ENCODE measurements around the gene HEMGN. TPM values are rescaled to one million over a fixed set of nuclear protein-coding genes. Genes with fewer than 3 reads are reported as not detected.
"Not testable (repeated sequence)": the region's sequence is repeated elsewhere in the genome, so short reads cannot be mapped to it uniquely, and the experiment has no call there.

Gene HEMGN
- total RNA-seq, 4 donors from 2014 or later: 0.22 to 0.27 TPM; not detected in 2

GRCh38 chr9:97963232-97963631, 25.3 kb upstream of the HEMGN start:
- TF ChIP-seq POLR2A (IDR thresholded peaks at IDR 0.05) (no peak), CTCF (IDR thresholded peaks at IDR 0.05) (no peak)
- H3K4me3 ChIP-seq (replicated peaks in 1 of 3): no peak overlapping the region
- no peaks in the 10 kb centered on the region for H3K9me3 ChIP-seq
- DNase-seq: no peak
- intact Hi-C loops (cut with DNase I): no loop called here
- no peaks in the 10 kb centered on the region for H3K27me3 ChIP-seq
- WGBS, 2 donors: 77 to 81% methylated on average over 2 of the region's 2 CpGs
- H3K4me1 ChIP-seq: no peaks in the 10 kb centered on the region
- no peaks in the 10 kb centered on the region for H3K36me3 ChIP-seq
- H3K27ac ChIP-seq: no peak overlapping the region

- Histone ChIP-seq H3K4me1 (no peaks in the 10 kb centered on the region), H3K36me3 (no peaks in the 10 kb centered on the region), H3K4me3 (replicated peaks in 1 of 3) (no peak overlapping the region), H3K27me3 (no peaks in the 10 kb centered on the region), H3K27ac (no peak overlapping the region), H3K9me3 (no peaks in the 10 kb centered on the region)
- intact Hi-C loops (cut with DNase I): no loop called here
- TF ChIP-seq CTCF (IDR thresholded peaks at IDR 0.05) (no peak), POLR2A (IDR thresholded peaks at IDR 0.05) (no peak)
- no peak for DNase-seq
- WGBS, 2 donors: 75 to 83% methylated on average over 5 of the region's 5 CpGs
These were observed 24.6 kb upstream of the HEMGN start for GRCh38 chr9:97962575-97962974.

GRCh38 chr9:97962136-97962535, 24.2 kb upstream of the HEMGN start:
- no peak overlapping the region for H3K27ac ChIP-seq
- intact Hi-C loops (cut with DNase I): no loop called here
- no peak overlapping the region for H3K4me3 ChIP-seq (replicated peaks in 1 of 3)
- TF ChIP-seq CTCF (IDR thresholded peaks at IDR 0.05) (no peak), POLR2A (IDR thresholded peaks at IDR 0.05) (no peak)
- DNase-seq: no peak
- no peaks in the 10 kb centered on the region for H3K36me3 ChIP-seq
- no peaks in the 10 kb centered on the region for H3K9me3 ChIP-seq
- WGBS, 2 donors: 74 to 81% methylated on average over 4 of the region's 4 CpGs
- no peaks in the 10 kb centered on the region for H3K27me3 ChIP-seq
- H3K4me1 ChIP-seq: no peaks in the 10 kb centered on the region

GRCh38 chr9:97961361-97961760, 23.4 kb upstream of the HEMGN start:
- H3K36me3 ChIP-seq: no peaks in the 10 kb centered on the region
- TF ChIP-seq CTCF (IDR thresholded peaks at IDR 0.05): no peak
- H3K4me3 ChIP-seq (replicated peaks in 1 of 3): no peak overlapping the region
- H3K27me3 ChIP-seq: no peaks in the 10 kb centered on the region
- intact Hi-C loops (cut with DNase I): no loop called here
- H3K27ac ChIP-seq: no peak overlapping the region
- WGBS, 2 donors: 93 to 96% methylated on average over 2 of the region's 2 CpGs
- no peaks in the 10 kb centered on the region for H3K4me1 ChIP-seq
- no peak for DNase-seq
- H3K9me3 ChIP-seq: no peaks in the 10 kb centered on the region

GRCh38 chr9:97960678-97961328, 22.8 kb upstream of the HEMGN start:
- not testable (repeated sequence) for H3K9me3 ChIP-seq
- WGBS, 2 donors: 91 to 96% methylated on average over 9 of the region's 9 CpGs

GRCh38 chr9:97959585-97959984, 21.6 kb upstream of the HEMGN start:
- no peaks in the 10 kb centered on the region for H3K27me3 ChIP-seq
- no peaks in the 10 kb centered on the region for H3K36me3 ChIP-seq
- no peaks in the 10 kb centered on the region for H3K4me1 ChIP-seq
- no peak for DNase-seq
- TF ChIP-seq POLR2A (IDR thresholded peaks at IDR 0.05) (no peak), CTCF (IDR thresholded peaks at IDR 0.05) (no peak)
- intact Hi-C loops (cut with DNase I): no loop called here
- no peaks in the 10 kb centered on the region for H3K9me3 ChIP-seq
- no peak overlapping the region for H3K27ac ChIP-seq
- H3K4me3 ChIP-seq (replicated peaks in 1 of 3): no peak overlapping the region

More at GRCh38 chr9:97960678-97961328, 22.8 kb upstream of the HEMGN start:
- intact Hi-C loops (cut with DNase I); H3K36me3 ChIP-seq; H3K27me3 ChIP-seq; H3K4me1 ChIP-seq; H3K4me3 ChIP-seq (replicated peaks in 1 of 3); DNase-seq; H3K27ac ChIP-seq: not testable (repeated sequence)
